ENCODE measurements around the gene RALGAPA2. TPM values are rescaled to one million over a fixed set of nuclear protein-coding genes. Genes with fewer than 3 reads are reported as not detected.

The RALGAPA2 gene
- total RNA-seq, 1 donor from 2014 or later = 28.1 TPM

DNA sequence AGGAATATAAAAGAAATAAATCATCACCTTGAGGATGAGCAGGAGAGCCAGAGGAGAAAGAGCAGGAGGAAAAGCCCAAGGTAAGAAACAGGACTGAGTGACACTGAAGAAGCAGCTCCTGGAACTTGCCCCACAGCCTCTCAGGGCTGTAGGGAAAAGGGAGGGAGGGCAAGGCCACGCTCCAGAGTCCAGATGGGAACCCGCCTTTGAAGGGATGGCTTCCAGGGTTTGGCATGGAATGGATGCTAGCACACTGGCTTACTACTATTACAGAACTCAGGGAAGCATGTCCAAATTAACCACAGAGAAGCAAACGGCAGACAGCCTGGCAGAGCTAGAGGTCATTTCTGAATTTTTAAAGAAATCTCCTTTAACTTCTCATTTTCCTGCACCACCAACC, 26.8 kb downstream of the RALGAPA2 start:
- Mint-ChIP-seq H3K36me3 (no peaks in the 10 kb centered on the region), H3K4me1 (ENCODE audit: unreplicated experiment) (peaks cover 6% of the 10 kb centered on the region), H3K9me3 (no peaks in the 10 kb centered on the region), H3K4me3 (no peak overlapping the region), H3K27me3 (no peaks in the 10 kb centered on the region), H3K27ac (no peak overlapping the region)
- TF ChIP-seq, protein P1, sequence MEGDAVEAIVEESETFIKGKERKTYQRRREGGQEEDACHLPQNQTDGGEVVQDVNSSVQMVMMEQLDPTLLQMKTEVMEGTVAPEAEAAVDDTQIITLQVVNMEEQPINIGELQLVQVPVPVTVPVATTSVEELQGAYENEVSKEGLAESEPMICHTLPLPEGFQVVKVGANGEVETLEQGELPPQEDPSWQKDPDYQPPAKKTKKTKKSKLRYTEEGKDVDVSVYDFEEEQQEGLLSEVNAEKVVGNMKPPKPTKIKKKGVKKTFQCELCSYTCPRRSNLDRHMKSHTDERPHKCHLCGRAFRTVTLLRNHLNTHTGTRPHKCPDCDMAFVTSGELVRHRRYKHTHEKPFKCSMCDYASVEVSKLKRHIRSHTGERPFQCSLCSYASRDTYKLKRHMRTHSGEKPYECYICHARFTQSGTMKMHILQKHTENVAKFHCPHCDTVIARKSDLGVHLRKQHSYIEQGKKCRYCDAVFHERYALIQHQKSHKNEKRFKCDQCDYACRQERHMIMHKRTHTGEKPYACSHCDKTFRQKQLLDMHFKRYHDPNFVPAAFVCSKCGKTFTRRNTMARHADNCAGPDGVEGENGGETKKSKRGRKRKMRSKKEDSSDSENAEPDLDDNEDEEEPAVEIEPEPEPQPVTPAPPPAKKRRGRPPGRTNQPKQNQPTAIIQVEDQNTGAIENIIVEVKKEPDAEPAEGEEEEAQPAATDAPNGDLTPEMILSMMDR (conservative IDR thresholded peaks at IDR 0.05) = no peak
- DNase-seq (ENCODE audit: extremely low spot score, unreplicated experiment) = no peak

DNA sequence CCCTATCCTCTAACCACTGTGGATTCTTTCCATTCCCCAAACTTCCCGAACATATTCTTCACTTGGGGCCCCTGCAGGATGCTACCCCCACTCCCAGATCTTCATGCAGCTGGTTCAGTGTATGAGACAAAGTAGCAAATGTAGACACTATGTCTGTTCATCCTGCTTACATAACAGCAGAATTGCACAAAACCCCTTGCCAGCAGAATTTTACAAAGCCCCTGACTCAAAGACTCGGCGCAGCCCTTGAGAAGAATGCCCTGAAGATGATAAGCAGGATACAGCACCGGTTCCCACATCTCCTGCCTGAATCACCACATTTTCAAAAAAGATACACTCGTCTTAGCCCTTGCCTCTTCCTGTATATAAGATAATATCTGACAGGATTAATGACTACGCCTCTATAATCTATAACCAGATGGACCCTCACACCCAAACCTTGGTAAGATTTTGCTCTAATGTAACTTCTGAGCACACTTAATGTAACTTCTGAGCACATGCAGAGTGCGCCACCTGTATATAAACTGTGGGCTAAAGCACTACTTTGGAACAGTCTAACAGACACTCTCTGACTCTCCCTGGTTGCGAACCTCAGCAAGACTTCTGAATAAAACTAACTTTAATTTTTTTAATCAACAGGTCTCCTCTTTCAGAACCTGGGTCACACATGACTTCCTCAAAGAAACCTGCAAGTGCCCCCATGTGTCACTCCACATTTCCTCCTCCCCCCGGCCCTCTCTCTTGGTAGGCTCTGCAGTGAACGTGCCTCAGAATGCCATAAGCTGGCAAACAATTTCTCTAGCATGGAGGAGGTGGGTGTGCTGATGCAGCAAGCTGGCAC, 28.7 kb downstream of the RALGAPA2 start:
- Mint-ChIP-seq H3K27me3 (no peaks in the 10 kb centered on the region), H3K4me3 (no peak overlapping the region), H3K27ac (no peak overlapping the region), H3K9me3 (no peaks in the 10 kb centered on the region), H3K4me1 (ENCODE audit: unreplicated experiment) (peaks cover 6% of the 10 kb centered on the region), H3K36me3 (peaks cover 11% of the 10 kb centered on the region)
- no peak for DNase-seq (ENCODE audit: extremely low spot score, unreplicated experiment)
- TF ChIP-seq, protein P1 (conservative IDR thresholded peaks at IDR 0.05) = no peak

DNA sequence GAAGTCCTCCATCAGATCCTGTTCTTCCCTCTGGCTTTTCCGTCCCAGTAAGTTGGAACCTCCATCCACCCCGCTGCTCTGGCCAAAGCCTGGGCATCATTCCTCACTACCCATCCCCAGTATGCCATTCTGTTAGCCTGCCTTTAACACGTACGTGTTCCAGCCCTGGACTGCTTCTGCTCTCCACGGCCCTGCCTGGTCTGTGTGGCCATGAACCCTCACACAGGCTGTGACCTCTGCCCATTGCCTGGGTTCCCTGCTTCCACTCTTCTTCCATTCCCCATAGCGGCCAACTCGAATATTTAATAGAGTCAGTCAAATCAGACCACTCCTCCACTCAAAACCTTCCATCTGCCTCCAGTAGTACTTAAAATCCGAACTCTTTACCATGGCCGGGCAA, 29.4 kb downstream of the RALGAPA2 start:
- Mint-ChIP-seq H3K4me3 (no peak overlapping the region), H3K27ac (no peak overlapping the region), H3K4me1 (ENCODE audit: unreplicated experiment) (peaks cover 6% of the 10 kb centered on the region), H3K36me3 (peaks cover 16% of the 10 kb centered on the region), H3K27me3 (no peaks in the 10 kb centered on the region), H3K9me3 (no peaks in the 10 kb centered on the region)
- TF ChIP-seq, protein P1 (conservative IDR thresholded peaks at IDR 0.05) = no peak
- DNase-seq (ENCODE audit: extremely low spot score, unreplicated experiment) = no peak

DNA sequence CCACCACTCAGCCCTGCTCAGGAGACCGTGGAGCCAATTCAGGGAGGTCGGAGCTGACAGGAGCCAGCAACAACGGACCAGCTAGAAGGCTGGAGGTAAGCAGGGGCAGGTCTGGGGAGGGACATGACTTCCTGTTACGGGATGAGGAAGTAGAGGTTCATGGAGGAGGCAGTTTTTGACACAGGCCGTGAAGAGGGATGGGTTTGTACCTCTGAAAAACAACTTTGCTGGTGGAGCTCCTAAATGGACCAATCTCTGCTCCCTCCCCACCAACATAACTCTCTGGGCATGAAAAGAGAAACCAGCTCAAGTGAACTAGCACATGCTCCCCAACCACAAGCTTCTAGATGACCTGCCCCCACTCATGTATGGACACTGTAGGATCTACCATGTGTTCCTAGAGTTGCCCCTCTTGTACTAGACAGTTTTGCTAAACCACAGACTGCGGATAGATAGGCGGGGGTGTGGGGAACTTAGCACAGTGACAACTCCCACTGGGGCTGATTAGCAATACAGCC, 31.4 kb downstream of the RALGAPA2 start:
- H3K4me1 Mint-ChIP-seq (ENCODE audit: unreplicated experiment) = no peaks in the 10 kb centered on the region
- H3K36me3 Mint-ChIP-seq = peaks cover 21% of the 10 kb centered on the region
- H3K27ac Mint-ChIP-seq = no peak overlapping the region
- H3K9me3 Mint-ChIP-seq = no peaks in the 10 kb centered on the region
- no peak for DNase-seq (ENCODE audit: extremely low spot score, unreplicated experiment)
- TF ChIP-seq, protein P1 (conservative IDR thresholded peaks at IDR 0.05) = no peak
- no peaks in the 10 kb centered on the region for H3K27me3 Mint-ChIP-seq
- H3K4me3 Mint-ChIP-seq = no peak overlapping the region

DNA sequence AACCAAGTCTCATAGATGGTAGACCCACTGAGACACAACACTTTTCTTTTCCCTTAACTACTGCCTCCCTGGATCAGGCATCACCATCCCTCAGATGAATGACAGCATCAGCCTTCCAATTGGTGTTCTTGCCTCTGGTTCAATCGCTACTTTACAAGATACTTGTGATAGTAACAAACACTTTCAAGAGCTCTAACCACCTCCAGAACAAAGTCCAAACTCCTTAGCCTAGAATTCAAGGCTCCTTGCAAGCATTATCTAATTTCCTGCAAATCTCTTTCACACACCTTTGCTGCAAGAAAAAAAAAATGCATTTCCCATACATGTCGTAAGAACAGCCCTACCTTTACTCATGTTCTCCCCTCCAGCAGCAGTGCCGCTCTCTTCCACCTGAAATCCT, 33.1 kb downstream of the RALGAPA2 start:
- no peak overlapping the region for H3K27ac Mint-ChIP-seq
- no peak overlapping the region for H3K4me3 Mint-ChIP-seq
- DNase-seq (ENCODE audit: extremely low spot score, unreplicated experiment) = no peak

More for the DNA sequence above, 33.1 kb downstream of the RALGAPA2 start:
- H3K27me3 Mint-ChIP-seq = no peaks in the 10 kb centered on the region
- no peaks in the 10 kb centered on the region for H3K4me1 Mint-ChIP-seq (ENCODE audit: unreplicated experiment)
- no peaks in the 10 kb centered on the region for H3K9me3 Mint-ChIP-seq
- H3K36me3 Mint-ChIP-seq = peaks cover 21% of the 10 kb centered on the region
- TF ChIP-seq, protein P1 (conservative IDR thresholded peaks at IDR 0.05) = no peak

Data from type B pancreatic cell (in vitro differentiated cells).